Type B pancreatic cell (in vitro differentiated cells): ENCODE data around the gene NEK9. TPM values are rescaled to one million over a fixed set of nuclear protein-coding genes. Genes with fewer than 3 reads are reported as not detected.
"Not testable (repeated sequence)": the region's sequence is repeated elsewhere in the genome, so short reads cannot be mapped to it uniquely, and the experiment has no call there.

Experiments
- DNase-seq: peaks from one replicate; pipeline ENCODE4 v3.0.0; 2021; ENCODE audit warnings: mixed read lengths; ENCODE audit not compliant: unreplicated experiment; ENCODE audit errors: extremely low spot score
- H3K27ac Mint-ChIP-seq: 2 replicates; pipeline ENCODE4 v1.8.0; 2021; ENCODE audit warnings: mild to moderate bottlenecking, mixed read lengths
- H3K27me3 Mint-ChIP-seq: 2 replicates; pipeline ENCODE4 v1.8.0; 2021; ENCODE audit warnings: mixed read lengths
- H3K36me3 Mint-ChIP-seq: 2 replicates; pipeline ENCODE4 v1.8.0; 2021; ENCODE audit warnings: mixed read lengths
- H3K4me1 Mint-ChIP-seq: one replicate; pipeline ENCODE4 v1.8.0; 2021; ENCODE audit warnings: mixed read lengths; ENCODE audit not compliant: unreplicated experiment
- H3K4me3 Mint-ChIP-seq: 2 replicates; pipeline ENCODE4 v1.8.0; 2021; ENCODE audit warnings: mild to moderate bottlenecking, mixed read lengths
- H3K9me3 Mint-ChIP-seq: 2 replicates; pipeline ENCODE4 v1.8.0; 2021; ENCODE audit warnings: mixed read lengths
- total RNA-seq: library from RNA; stranded (reverse); gene quantifications from 2 replicates; pipeline ENCODE4 v1.2.1, GENCODE V29; 2021; ENCODE audit warnings: low replicate concordance
- TF ChIP-seq, protein P1 (sequence below): fragments of 200-600 bp; sonication (generic); conservative IDR thresholded peaks from 2 replicates; pipeline ENCODE4 v1.5.0; 2021; ENCODE audit warnings: antibody characterized with exemption, mild to moderate bottlenecking

The NEK9 gene
- total RNA-seq, 1 donor from 2014 or later, result 117 TPM

DNA sequence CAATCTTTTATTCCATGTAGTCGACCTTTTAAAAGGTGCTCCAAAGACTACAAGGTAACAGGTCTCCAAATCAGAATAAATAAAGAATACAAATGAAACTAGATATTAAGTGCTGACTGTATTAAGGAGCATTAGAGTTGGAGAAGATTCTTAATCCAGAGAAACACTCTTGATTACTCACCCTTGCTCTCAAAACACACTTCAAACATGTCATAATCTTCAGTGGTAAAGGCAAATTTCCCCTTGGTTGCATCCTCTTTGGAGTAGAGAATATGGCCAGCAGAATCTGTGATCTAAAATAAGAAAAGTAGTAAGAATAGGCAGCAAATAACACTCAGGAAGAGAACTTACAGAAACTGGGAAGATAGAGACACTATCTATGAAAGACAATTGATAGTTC lies 25.0 kb upstream of the NEK9 start:
- Mint-ChIP-seq H3K4me1 (peaks cover 25% of the 10 kb centered on the region), H3K27me3 (no peaks in the 10 kb centered on the region), H3K9me3 (no peaks in the 10 kb centered on the region), H3K27ac (no peak overlapping the region), H3K36me3 (peaks cover 28% of the 10 kb centered on the region), H3K4me3 (no peak overlapping the region)
- no peak for DNase-seq
- TF ChIP-seq, protein P1, sequence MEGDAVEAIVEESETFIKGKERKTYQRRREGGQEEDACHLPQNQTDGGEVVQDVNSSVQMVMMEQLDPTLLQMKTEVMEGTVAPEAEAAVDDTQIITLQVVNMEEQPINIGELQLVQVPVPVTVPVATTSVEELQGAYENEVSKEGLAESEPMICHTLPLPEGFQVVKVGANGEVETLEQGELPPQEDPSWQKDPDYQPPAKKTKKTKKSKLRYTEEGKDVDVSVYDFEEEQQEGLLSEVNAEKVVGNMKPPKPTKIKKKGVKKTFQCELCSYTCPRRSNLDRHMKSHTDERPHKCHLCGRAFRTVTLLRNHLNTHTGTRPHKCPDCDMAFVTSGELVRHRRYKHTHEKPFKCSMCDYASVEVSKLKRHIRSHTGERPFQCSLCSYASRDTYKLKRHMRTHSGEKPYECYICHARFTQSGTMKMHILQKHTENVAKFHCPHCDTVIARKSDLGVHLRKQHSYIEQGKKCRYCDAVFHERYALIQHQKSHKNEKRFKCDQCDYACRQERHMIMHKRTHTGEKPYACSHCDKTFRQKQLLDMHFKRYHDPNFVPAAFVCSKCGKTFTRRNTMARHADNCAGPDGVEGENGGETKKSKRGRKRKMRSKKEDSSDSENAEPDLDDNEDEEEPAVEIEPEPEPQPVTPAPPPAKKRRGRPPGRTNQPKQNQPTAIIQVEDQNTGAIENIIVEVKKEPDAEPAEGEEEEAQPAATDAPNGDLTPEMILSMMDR, result no peak

DNA sequence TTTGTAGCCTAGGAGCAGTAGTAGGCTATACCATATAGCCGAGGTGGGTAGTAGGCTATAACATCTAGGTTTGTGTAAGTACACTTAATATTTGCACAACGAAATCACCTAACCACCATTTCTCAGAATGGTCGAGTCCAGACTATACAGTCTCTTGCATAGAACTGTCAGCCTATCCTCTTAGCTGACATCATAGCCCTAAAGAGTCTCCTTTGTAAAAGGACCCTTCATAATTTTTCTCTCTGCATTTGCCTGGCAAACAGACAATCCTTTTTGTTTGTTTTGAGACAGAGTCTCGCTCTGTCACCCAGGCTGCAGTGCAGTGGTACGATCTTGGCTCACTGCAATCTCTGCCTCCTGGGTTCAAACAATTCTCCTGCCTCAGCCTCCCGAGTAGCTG lies 23.8 kb upstream of the NEK9 start:
- not testable (repeated sequence) for H3K27ac Mint-ChIP-seq, H3K27me3 Mint-ChIP-seq, DNase-seq, H3K4me3 Mint-ChIP-seq, H3K9me3 Mint-ChIP-seq
- peaks cover 32% of the 10 kb centered on the region for H3K4me1 Mint-ChIP-seq
- peaks cover 35% of the 10 kb centered on the region for H3K36me3 Mint-ChIP-seq

DNA sequence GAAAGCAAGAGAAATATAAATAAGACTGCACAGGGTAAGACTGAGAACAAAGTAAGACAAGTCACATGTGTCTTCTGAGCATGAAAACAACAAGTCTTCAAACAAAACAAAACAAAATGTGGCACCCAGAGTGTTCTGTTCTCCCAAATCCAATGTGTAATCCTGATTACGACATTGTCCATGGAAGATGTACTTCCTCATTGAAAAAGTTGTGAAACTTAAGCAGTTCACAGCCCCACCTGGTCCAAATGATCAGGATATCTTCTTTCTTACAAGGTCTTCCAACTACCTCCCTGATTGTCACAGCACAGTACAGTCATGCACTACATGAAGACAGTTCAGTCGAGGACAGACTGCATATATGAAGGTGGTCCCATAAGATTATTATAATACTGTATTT lies 23.3 kb upstream of the NEK9 start:
- Mint-ChIP-seq H3K27ac (no peak overlapping the region), H3K36me3 (peaks cover 32% of the 10 kb centered on the region), H3K9me3 (no peaks in the 10 kb centered on the region), H3K4me1 (peaks cover 32% of the 10 kb centered on the region), H3K27me3 (no peaks in the 10 kb centered on the region), H3K4me3 (no peak overlapping the region)
- TF ChIP-seq, protein P1, result no peak
- DNase-seq, result no peak

DNA sequence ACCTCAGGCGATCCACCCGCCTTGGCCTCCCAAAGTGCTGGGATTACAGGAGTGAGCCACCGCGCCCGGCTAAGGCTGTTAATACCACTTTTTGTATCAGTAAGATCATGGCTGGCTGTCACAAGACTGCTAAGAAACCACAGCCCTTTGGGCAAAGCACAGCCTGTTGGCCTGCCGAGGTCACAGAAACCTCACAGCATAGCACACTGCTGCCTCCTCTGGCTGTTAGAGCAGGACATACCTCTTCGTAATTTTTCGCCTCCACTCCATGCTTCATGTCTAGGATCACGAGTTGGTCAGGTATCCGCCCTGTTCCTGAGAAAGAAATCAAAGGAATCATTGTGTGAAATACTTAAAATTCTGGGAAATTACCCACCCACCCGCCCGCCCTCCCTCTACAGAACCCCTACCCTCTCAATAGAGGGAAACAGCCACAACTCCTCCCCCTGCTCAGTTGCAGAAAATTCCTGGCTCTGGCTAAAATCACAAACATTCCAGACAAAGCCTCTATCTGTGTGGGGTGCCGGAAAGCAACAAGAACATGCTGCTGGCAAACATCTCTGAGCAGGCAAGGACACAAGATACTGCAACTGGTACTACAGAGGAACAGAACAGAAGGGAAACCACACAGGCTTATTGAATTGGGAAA lies 20.7 kb upstream of the NEK9 start:
- TF ChIP-seq, protein P1, result peak; percentile 63
- H3K9me3 Mint-ChIP-seq, result no peaks in the 10 kb centered on the region
- peak overlapping the region; percentile 39 for H3K27ac Mint-ChIP-seq
- H3K36me3 Mint-ChIP-seq, result peaks cover 44% of the 10 kb centered on the region
- peaks cover 38% of the 10 kb centered on the region for H3K4me1 Mint-ChIP-seq
- no peaks in the 10 kb centered on the region for H3K27me3 Mint-ChIP-seq
- peak overlapping the region; percentile 67 for H3K4me3 Mint-ChIP-seq
- no peak for DNase-seq

DNA sequence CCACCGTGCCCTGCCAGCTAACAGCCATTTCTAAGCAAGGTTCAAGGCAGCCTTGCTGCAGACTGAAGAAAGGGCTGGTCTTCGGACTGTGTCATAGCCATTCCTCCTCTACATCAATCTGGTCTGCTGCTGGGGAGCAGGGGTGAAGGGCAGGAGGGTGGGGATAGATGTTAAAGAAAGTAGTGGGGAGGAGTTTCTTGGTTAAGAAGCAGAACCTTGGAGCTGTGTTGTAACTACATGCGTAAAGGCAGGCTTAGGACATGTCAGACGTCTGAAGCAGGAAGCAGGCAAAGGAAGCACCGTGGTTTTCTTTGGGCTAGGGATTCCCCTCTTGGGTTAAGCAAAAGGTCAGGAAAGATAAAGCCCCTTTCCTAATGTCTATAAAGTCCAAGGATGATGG lies 18.1 kb upstream of the NEK9 start:
- no peak for DNase-seq
- TF ChIP-seq, protein P1, result no peak

DNA sequence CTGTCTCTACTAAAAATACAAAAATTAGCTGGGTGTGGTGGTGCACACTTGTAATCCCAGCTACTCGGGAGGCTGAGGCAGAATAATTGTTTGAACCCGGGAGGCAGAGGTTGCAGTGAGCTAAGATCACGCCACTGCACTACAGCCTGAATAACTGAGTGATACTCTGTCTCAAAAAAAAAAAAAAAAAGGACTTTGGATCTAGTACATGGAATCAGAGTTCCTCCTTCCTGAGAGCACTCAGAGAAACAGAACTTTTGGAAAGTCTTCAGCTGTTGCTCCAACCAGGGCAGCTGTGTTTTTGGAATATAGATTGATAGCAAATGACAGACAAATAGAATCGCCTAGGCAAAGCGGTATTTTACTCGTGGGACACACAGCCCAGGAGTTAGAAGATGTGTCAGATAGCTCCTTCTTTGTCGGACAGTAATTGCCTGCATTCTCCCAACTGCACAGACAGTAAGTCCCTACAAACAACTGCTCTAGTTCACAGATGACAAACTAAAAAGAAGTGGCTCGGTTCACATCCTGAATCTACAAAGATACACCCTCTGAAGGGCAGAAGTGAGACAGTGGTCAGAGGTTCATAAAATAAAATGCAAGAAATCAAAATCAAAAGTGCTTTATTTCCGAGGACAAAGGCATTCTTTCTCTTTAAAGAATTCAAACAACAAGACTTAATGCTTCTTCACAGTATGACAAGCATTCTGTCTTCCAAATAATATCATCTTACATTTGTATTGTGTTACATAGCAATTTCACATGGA lies 17.1 kb upstream of the NEK9 start:
- H3K9me3 Mint-ChIP-seq, result no peaks in the 10 kb centered on the region
- peaks cover 33% of the 10 kb centered on the region for H3K36me3 Mint-ChIP-seq
- TF ChIP-seq, protein P1, result no peak
- DNase-seq, result no peak
- H3K27me3 Mint-ChIP-seq, result no peaks in the 10 kb centered on the region
- no peak overlapping the region for H3K27ac Mint-ChIP-seq
- peaks cover 34% of the 10 kb centered on the region for H3K4me1 Mint-ChIP-seq
- no peak overlapping the region for H3K4me3 Mint-ChIP-seq

More for the DNA sequence above, 18.1 kb upstream of the NEK9 start:
- no peak overlapping the region for H3K4me3 Mint-ChIP-seq
- peaks cover 34% of the 10 kb centered on the region for H3K4me1 Mint-ChIP-seq
- no peaks in the 10 kb centered on the region for H3K27me3 Mint-ChIP-seq
- no peaks in the 10 kb centered on the region for H3K9me3 Mint-ChIP-seq
- no peak overlapping the region for H3K27ac Mint-ChIP-seq
- peaks cover 35% of the 10 kb centered on the region for H3K36me3 Mint-ChIP-seq
